ENCODE measurements around the gene CUEDC1.

- no peak for TF ChIP-seq CTCF (conservative IDR thresholded peaks at IDR 0.05; ENCODE audit: low read depth, low read length)
- no peak for TF ChIP-seq EZH2 (IDR thresholded peaks at IDR 0.05; ENCODE audit: borderline replicate concordance, low read depth, low read length, poor library complexity, severe bottlenecking)
Measured at GRCh38 chr17:57968456-57968855, 13.2 kb upstream of the CUEDC1 start.
